ENCODE data around the gene REELD1.

DNA sequence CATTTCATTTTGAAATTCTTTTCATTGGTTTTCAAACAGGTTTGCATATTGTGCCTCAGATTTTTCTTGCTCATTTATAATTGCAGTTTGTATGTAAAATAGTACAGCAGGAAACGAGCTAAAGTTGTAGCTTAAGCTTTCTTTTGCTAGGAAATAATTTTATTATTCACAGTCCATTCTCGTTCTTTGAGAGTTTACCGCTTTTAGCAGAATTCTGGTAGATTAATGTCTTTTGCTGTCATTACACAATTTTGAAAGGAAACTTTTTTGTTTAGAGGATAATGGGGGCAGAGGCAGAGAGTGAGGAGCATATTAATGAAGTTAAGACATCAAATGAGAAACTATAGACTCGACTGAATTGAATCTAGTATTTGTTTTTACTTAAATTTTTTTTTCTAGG lies 28.3 kb upstream of the REELD1 start:
- no peak for TF ChIP-seq IKZF1 (conservative IDR thresholded peaks at IDR 0.05)
- TF ChIP-seq KLF5 (IDR thresholded peaks at IDR 0.05; ENCODE audit: partially characterized antibody), result no peak
- no peak for TF ChIP-seq TAF1 (IDR thresholded peaks at IDR 0.05; ENCODE audit: borderline replicate concordance, low read depth, low read length)
- no peak for TF ChIP-seq NR2C1 (IDR thresholded peaks at IDR 0.05)
- TF ChIP-seq, protein P1, sequence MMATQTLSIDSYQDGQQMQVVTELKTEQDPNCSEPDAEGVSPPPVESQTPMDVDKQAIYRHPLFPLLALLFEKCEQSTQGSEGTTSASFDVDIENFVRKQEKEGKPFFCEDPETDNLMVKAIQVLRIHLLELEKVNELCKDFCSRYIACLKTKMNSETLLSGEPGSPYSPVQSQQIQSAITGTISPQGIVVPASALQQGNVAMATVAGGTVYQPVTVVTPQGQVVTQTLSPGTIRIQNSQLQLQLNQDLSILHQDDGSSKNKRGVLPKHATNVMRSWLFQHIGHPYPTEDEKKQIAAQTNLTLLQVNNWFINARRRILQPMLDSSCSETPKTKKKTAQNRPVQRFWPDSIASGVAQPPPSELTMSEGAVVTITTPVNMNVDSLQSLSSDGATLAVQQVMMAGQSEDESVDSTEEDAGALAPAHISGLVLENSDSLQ (IDR thresholded peaks at IDR 0.05), result no peak
- TF ChIP-seq, protein P2, sequence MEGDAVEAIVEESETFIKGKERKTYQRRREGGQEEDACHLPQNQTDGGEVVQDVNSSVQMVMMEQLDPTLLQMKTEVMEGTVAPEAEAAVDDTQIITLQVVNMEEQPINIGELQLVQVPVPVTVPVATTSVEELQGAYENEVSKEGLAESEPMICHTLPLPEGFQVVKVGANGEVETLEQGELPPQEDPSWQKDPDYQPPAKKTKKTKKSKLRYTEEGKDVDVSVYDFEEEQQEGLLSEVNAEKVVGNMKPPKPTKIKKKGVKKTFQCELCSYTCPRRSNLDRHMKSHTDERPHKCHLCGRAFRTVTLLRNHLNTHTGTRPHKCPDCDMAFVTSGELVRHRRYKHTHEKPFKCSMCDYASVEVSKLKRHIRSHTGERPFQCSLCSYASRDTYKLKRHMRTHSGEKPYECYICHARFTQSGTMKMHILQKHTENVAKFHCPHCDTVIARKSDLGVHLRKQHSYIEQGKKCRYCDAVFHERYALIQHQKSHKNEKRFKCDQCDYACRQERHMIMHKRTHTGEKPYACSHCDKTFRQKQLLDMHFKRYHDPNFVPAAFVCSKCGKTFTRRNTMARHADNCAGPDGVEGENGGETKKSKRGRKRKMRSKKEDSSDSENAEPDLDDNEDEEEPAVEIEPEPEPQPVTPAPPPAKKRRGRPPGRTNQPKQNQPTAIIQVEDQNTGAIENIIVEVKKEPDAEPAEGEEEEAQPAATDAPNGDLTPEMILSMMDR (IDR thresholded peaks at IDR 0.05 in 2 of 3, conservative IDR thresholded peaks at IDR 0.05 in 1 of 3; ENCODE audit: control insufficient read depth in 2 of 3, extremely low read depth in 1 of 3, insufficient read depth in 1 of 3, low read depth in 3 of 3, low read length in 3 of 3), result no peak
- TF ChIP-seq EZH2 (IDR thresholded peaks at IDR 0.05; ENCODE audit: borderline replicate concordance, control insufficient read depth, low read depth, low read length), result no peak
- TF ChIP-seq YY1 (IDR thresholded peaks at IDR 0.05; ENCODE audit: low read depth, low read length), result no peak
- no peak for TF ChIP-seq NR2C2 (IDR thresholded peaks at IDR 0.05; ENCODE audit: borderline replicate concordance, control insufficient read depth, insufficient read length, low read depth)
